Measurements from ENCODE around the gene TSHZ2.
"Not testable (repeated sequence)": the region's sequence is repeated elsewhere in the genome, so short reads cannot be mapped to it uniquely, and the experiment has no call there.

- TF ChIP-seq CTCF (IDR thresholded peaks at IDR 0.05; ENCODE audit: insufficient read depth, low read depth, low read length); EZH2 (IDR thresholded peaks at IDR 0.05; ENCODE audit: insufficient read depth, low read length): not testable (repeated sequence)
Measured at GRCh38 chr20:53532654-53533312, 560.6 kb downstream of the TSHZ2 start.

All from astrocyte (in vitro differentiated cells and primary cell).